Urinary bladder (tissue), 4 donors: ENCODE measurements around the gene ACY1. TPM values are rescaled to one million over a fixed set of nuclear protein-coding genes. Genes with fewer than 3 reads are reported as not detected.
"Not testable (repeated sequence)": the region's sequence is repeated elsewhere in the genome, so short reads cannot be mapped to it uniquely, and the experiment has no call there.

ENCODE experiments used
- DNase-seq: peaks from one replicate; pipeline ENCODE4 v3.0.0-alpha.2; 2015; ENCODE audit errors: extremely low spot score
- H3K27ac ChIP-seq: one replicate; pipeline ENCODE4 v1.5.1; 2013; ENCODE audit warnings: low read depth, mild to moderate bottlenecking, moderate library complexity
- H3K36me3 ChIP-seq: one replicate; pipeline ENCODE4 v1.6.1; 2013; ENCODE audit warnings: mild to moderate bottlenecking, moderate library complexity; ENCODE audit not compliant: insufficient read depth
- H3K4me1 ChIP-seq: one replicate; pipeline ENCODE4 v1.6.1; 2013; ENCODE audit warnings: mild to moderate bottlenecking, moderate library complexity; ENCODE audit not compliant: insufficient read depth
- H3K4me3 ChIP-seq: one replicate; pipeline ENCODE4 v1.5.1; 2013; ENCODE audit warnings: low read depth, low read length
- WGBS: extraction: QIAGEN DNeasy Blood & Tissue Kit; methylation state at CpG from one replicate; pipeline ENCODE4 v1.1.7; 2013; 5-methylcytosine and 5-hydroxymethylcytosine counted together
- polyA plus RNA-seq: library from polyadenylated mRNA; stranded (reverse); fragments of 200-250 nt; gene quantifications from one replicate; pipeline ENCODE4 v1.2.3, GENCODE V29; 2013
- small RNA-seq: library from RNA; depleted of rRNA; stranded (forward); fragments of <200 nt; gene quantifications from one replicate; pipeline ENCODE3, GENCODE V24; 2014
- total RNA-seq: library from RNA; depleted of rRNA; stranded (reverse); fragments of >200 nt; gene quantifications from one replicate; pipeline ENCODE4 v1.2.3, GENCODE V29; 2014
- donor health status: healthy with polysubstance abuse.
- donor health status: healthy.

Gene ACY1
- total and polyA plus RNA-seq, 2 donors, result 10.6 to 20.0 TPM

DNA sequence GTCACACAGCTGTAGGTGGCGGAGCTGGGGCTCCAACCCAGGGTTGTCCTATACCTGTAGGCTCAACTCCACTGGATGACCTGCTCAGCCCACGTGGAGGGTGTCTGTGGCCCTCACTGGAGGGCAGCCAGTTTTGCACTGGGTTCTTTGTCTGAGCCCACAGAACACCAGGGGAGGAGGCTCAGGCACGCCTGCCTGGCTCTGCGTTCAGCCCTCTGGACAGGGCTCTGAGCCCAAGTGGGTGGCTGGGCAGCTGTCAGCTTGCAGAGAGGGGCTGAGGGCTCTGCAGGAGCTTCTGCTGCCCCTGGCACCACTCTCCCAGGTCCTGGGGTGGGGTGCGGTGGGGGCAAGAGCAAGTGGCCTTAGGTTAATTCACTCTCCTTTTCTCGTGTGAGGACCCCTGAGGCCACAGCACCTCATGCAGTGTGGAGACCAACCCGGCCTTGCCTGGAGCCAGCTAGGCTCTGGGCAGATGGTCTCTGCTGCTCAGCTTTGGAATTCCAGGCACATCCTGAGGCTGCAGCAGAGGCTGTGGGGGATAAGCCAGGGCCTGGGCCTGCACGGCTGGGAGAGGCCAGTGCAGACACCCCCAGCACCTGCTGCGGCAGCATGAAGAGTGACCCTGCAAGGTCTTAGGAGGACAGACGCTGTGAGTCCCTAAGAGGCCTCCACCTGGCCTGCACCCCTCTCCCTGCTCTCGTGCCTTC is 49.5 kb downstream of the ACY1 start:
- no peak overlapping the region for H3K27ac ChIP-seq
- no peaks in the 10 kb centered on the region for H3K4me1 ChIP-seq
- no peak for DNase-seq
- H3K4me3 ChIP-seq, result no peak overlapping the region
- no peaks in the 10 kb centered on the region for H3K36me3 ChIP-seq
- WGBS, result 76% methylated on average over 11 of the region's 11 CpGs

DNA sequence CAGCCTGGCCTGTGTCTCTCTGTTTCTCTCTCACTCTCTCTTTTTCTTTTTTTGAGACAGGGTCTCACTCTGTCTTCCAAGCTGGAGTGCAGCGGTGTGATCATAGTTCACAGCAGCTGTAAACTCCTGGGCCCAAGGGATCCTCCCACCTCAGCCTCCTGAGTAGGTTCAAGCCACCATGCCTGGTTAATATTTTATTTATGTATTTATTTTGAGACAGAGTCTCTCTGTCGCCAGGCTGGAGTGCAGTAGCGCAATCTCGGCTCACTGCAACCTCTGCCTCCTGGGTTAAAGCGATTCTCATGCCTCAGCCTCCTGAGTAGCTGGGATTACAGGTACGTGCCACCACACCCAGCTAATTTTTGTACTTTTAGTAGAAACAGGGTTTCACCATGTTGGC is 50.4 kb downstream of the ACY1 start:
- not testable (repeated sequence) for H3K27ac ChIP-seq, DNase-seq, H3K4me3 ChIP-seq, H3K36me3 ChIP-seq, H3K4me1 ChIP-seq
- WGBS, result 96% methylated on average over 6 of the region's 6 CpGs

- 93% methylated on average over 5 of the region's 5 CpGs for WGBS
- H3K36me3 ChIP-seq, result no peaks in the 10 kb centered on the region
- H3K4me1 ChIP-seq, result no peaks in the 10 kb centered on the region
- no peak overlapping the region for H3K27ac ChIP-seq
- no peak for DNase-seq
- no peak overlapping the region for H3K4me3 ChIP-seq
Observed at GRCh38 chr3:52034212-52034611, 50.9 kb downstream of the ACY1 start.

DNA sequence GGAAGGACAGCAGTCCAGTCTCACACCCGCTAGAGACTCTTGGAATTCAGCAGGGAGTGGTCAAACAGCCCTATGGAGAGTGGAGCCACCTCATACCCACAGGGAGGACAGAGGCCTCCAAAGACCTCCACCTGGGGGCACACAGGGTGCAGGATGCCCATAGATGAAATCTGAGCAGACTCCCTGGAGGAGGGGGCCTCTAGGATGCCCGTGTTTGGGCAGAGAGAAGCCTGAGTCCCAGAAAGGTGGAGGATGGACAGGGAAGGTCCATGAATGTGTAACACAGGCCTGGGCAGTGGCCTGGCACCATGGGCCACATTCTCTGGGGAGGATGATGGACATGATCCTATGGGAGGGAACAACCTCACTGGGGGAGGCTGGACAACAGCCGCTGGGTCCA is 51.3 kb downstream of the ACY1 start:
- WGBS, result 87% methylated on average over 3 of the region's 3 CpGs
- Histone ChIP-seq H3K4me1 (no peaks in the 10 kb centered on the region), H3K36me3 (no peaks in the 10 kb centered on the region), H3K27ac (no peak overlapping the region), H3K4me3 (no peak overlapping the region)
- no peak for DNase-seq

GRCh38 chr3:52036222-52036694 is 52.9 kb downstream of the ACY1 start:
- Histone ChIP-seq H3K36me3 (no peaks in the 10 kb centered on the region), H3K4me1 (no peaks in the 10 kb centered on the region), H3K27ac (no peak overlapping the region), H3K4me3 (no peak overlapping the region)
- DNase-seq, result no peak
- WGBS, result 76% methylated on average over 5 of the region's 5 CpGs

DNA sequence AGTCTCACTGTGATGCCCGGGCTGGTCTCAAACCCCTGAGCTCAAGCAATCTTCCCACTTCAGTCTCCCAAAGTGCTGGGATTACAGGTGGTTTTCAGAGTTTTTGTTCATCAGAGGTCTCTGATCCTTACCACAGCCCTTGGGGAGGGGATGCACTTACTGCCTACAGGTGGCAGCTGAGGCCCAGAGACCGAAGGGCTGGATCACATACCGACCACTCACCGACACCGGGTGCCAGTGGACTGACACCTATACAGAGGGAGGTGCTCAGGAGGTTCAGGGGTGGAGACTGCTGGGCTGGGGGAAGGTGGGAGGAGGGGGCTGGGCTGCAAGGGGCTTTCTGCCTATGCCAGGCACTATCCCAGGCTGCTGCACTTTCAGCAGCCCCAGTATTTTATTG is 53.5 kb downstream of the ACY1 start:
- no peak for DNase-seq
- Histone ChIP-seq H3K4me1 (no peaks in the 10 kb centered on the region), H3K4me3 (no peak overlapping the region), H3K36me3 (no peaks in the 10 kb centered on the region), H3K27ac (no peak overlapping the region)
- WGBS, result 44% methylated on average over 5 of the region's 5 CpGs

- DNase-seq, result no peak
- no peaks in the 10 kb centered on the region for H3K36me3 ChIP-seq
- 96% methylated on average over 4 of the region's 4 CpGs for WGBS
- H3K4me1 ChIP-seq, result no peaks in the 10 kb centered on the region
- no peak overlapping the region for H3K4me3 ChIP-seq
- no peak overlapping the region for H3K27ac ChIP-seq
Observed at GRCh38 chr3:52037291-52037690, 54.0 kb downstream of the ACY1 start.

DNA sequence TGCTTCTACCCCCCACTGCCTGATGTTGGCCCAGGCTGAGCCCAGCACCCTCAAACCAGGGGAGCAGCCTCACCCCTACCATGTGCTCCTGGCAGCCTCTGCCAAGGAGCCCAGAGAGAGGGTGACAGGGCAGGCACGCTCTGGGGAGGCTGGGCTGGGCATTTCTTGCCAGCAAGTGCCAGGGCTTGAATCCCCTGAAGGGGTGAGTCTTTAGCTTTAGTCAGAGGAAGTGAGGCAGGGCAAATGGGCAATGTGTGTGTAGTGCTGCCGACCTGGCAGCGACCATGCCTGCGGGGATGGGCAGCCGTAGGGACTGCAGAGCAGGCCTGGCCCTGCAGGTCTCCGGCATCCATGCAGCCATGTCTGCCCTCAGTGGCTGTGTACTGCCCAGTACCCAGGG is 54.9 kb downstream of the ACY1 start:
- no peak for DNase-seq
- Histone ChIP-seq H3K27ac (no peak overlapping the region), H3K36me3 (no peaks in the 10 kb centered on the region), H3K4me3 (no peak overlapping the region), H3K4me1 (no peaks in the 10 kb centered on the region)
- 88% methylated on average over 6 of the region's 6 CpGs for WGBS

Small RNA genes lying within 50 kb of the gene (small RNA-seq; reads per million reads assigned to genes)
- not detected for gene AC115284.1

Other genes starting within 250 kb of the ACY1 start
- not detected for gene IQCF6, start 204.3 kb upstream of the ACY1 start, total RNA-seq
- gene IQCF6, start 204.3 kb upstream of the ACY1 start, polyA plus RNA-seq, result not detected
- not detected for gene IQCF2, start 121.9 kb upstream of the ACY1 start, total RNA-seq
- not detected for gene IQCF2, start 121.9 kb upstream of the ACY1 start, polyA plus RNA-seq
- not detected for gene IQCF5, start 107.9 kb upstream of the ACY1 start, total RNA-seq
- gene IQCF5, start 107.9 kb upstream of the ACY1 start, polyA plus RNA-seq, result not detected
- gene IQCF1, start 80.2 kb upstream of the ACY1 start, total RNA-seq, result not detected
- gene IQCF1, start 80.2 kb upstream of the ACY1 start, polyA plus RNA-seq, result not detected
- gene RRP9, start 41.6 kb upstream of the ACY1 start, total RNA-seq, result 7.7 TPM
- 29.5 TPM for gene RRP9, start 41.6 kb upstream of the ACY1 start, polyA plus RNA-seq
- gene PARP3, start 41.2 kb upstream of the ACY1 start, total RNA-seq, result 6.1 TPM
- 15.0 TPM for gene PARP3, start 41.2 kb upstream of the ACY1 start, polyA plus RNA-seq
- not detected for gene GPR62, start 28.2 kb upstream of the ACY1 start, total RNA-seq
- 0.32 TPM for gene GPR62, start 28.2 kb upstream of the ACY1 start, polyA plus RNA-seq
- 22.4 TPM for gene PCBP4, start 16.1 kb upstream of the ACY1 start, total RNA-seq
- 43.9 TPM for gene PCBP4, start 16.1 kb upstream of the ACY1 start, polyA plus RNA-seq
- 14.2 TPM for gene ABHD14B, start 9.5 kb upstream of the ACY1 start, total RNA-seq
- gene ABHD14B, start 9.5 kb upstream of the ACY1 start, polyA plus RNA-seq, result 69.1 TPM
- 13.0 TPM for gene ABHD14A, start 8.5 kb upstream of the ACY1 start, total RNA-seq
- 31.5 TPM for gene ABHD14A, start 8.5 kb upstream of the ACY1 start, polyA plus RNA-seq
- 623 TPM for gene RPL29, start 12.4 kb downstream of the ACY1 start, total RNA-seq
- gene RPL29, start 12.4 kb downstream of the ACY1 start, polyA plus RNA-seq, result 1,824 TPM
- gene DUSP7, start 73.0 kb downstream of the ACY1 start, total RNA-seq, result 8.2 TPM
- 14.3 TPM for gene DUSP7, start 73.0 kb downstream of the ACY1 start, polyA plus RNA-seq
- gene POC1A, start 170.9 kb downstream of the ACY1 start, total RNA-seq, result 4.2 TPM
- 2.5 TPM for gene POC1A, start 170.9 kb downstream of the ACY1 start, polyA plus RNA-seq
- 24.1 TPM for gene ALAS1, start 214.6 kb downstream of the ACY1 start, total RNA-seq
- 56.7 TPM for gene ALAS1, start 214.6 kb downstream of the ACY1 start, polyA plus RNA-seq
- 0.11 TPM for gene TLR9, start 242.1 kb downstream of the ACY1 start, total RNA-seq
- gene TLR9, start 242.1 kb downstream of the ACY1 start, polyA plus RNA-seq, result 0.33 TPM